Activated CD4-positive, alpha-beta T cell treated with anti-CD3 and anti-CD28 coated beads, Interleukin-2, Interleukin-4, amounts not matched to agents 100 ng/mL and 50 ng/mL, durations not matched to agents 16 hours and 8 hours (primary cell): ENCODE measurements around the gene PIK3R6.

Experiments used
- DNase-seq: peaks from one replicate; pipeline ENCODE4 v3.0.0-alpha.2; 2020; ENCODE audit warnings: low spot score

The PIK3R6 gene

GRCh38 chr17:8867361-8867981, at the start of gene PIK3R6:
Gene PIK3R6 (minus strand): TSS chr17:8867674. CDS start chr17:8849794, 17,880 bp downstream.
- no peak for DNase-seq

- no peak for DNase-seq
These were observed 49.0 kb upstream of the PIK3R6 start for GRCh38 chr17:8916466-8916865.

GRCh38 chr17:8914554-8914953, 47.1 kb upstream of the PIK3R6 start:
- DNase-seq: no peak

- no peak for DNase-seq
These were observed 46.4 kb upstream of the PIK3R6 start for GRCh38 chr17:8913879-8914278.

GRCh38 chr17:8913091-8913490, 45.6 kb upstream of the PIK3R6 start:
- no peak for DNase-seq

- DNase-seq: no peak
These were observed 44.9 kb upstream of the PIK3R6 start for GRCh38 chr17:8912084-8912981.

GRCh38 chr17:8910969-8911604, 43.6 kb upstream of the PIK3R6 start:
- no peak for DNase-seq

- DNase-seq: no peak
These were observed 42.3 kb upstream of the PIK3R6 start for GRCh38 chr17:8909586-8910270.

GRCh38 chr17:8905331-8905730, 37.9 kb upstream of the PIK3R6 start:
- DNase-seq: no peak

GRCh38 chr17:8904686-8905085, 37.2 kb upstream of the PIK3R6 start:
- no peak for DNase-seq

GRCh38 chr17:8904201-8904600, 36.7 kb upstream of the PIK3R6 start:
- no peak for DNase-seq

GRCh38 chr17:8900626-8901585, 33.4 kb upstream of the PIK3R6 start:
- DNase-seq: no peak

- DNase-seq: no peak
These were observed 32.7 kb upstream of the PIK3R6 start for GRCh38 chr17:8900207-8900606.

GRCh38 chr17:8898636-8899035, 31.2 kb upstream of the PIK3R6 start:
- no peak for DNase-seq

GRCh38 chr17:8898126-8898525, 30.7 kb upstream of the PIK3R6 start:
- DNase-seq: no peak

- DNase-seq: no peak
These were observed 29.5 kb upstream of the PIK3R6 start for GRCh38 chr17:8896641-8897635.

GRCh38 chr17:8896087-8896486, 28.6 kb upstream of the PIK3R6 start:
- no peak for DNase-seq

GRCh38 chr17:8894673-8895578, 27.5 kb upstream of the PIK3R6 start:
- DNase-seq: peak; percentile 64

- no peak for DNase-seq
These were observed 26.8 kb upstream of the PIK3R6 start for GRCh38 chr17:8894202-8894671.
